HepG2 (cell line): Measurements from ENCODE around the gene MICB. TPM values are rescaled to one million over a fixed set of nuclear protein-coding genes. Genes with fewer than 3 reads are reported as not detected.

Experiments used
- CBFB ChIP-seq: sonication (generic); formaldehyde crosslinking; IDR thresholded peaks from 2 replicates; pipeline ENCODE4 v1.4.0; 2020; ENCODE audit warnings: missing genetic modification reagents
- CC2D1A ChIP-seq: sonication (generic); formaldehyde crosslinking; IDR thresholded peaks from 2 replicates; pipeline ENCODE4 v1.8.1; 2023; ENCODE audit warnings: mild to moderate bottlenecking, missing genetic modification reagents
- DMAP1 ChIP-seq: IDR thresholded peaks from 2 replicates; pipeline ENCODE4 v1.6.1; 2016
- ETV5 ChIP-seq: IDR thresholded peaks from 2 replicates; pipeline ENCODE4 v1.6.1; 2018; ENCODE audit warnings: missing biosample characterization, missing genetic modification reagents, inconsistent platforms, borderline replicate concordance
- HMGXB3 ChIP-seq: sonication (generic); formaldehyde crosslinking; IDR thresholded peaks from 2 replicates; pipeline ENCODE4 v1.4.0; 2020; ENCODE audit warnings: missing genetic modification reagents, borderline replicate concordance
- HNF4A ChIP-seq: sonication (generic); formaldehyde crosslinking; IDR thresholded peaks from 2 replicates; pipeline ENCODE4 v1.4.0; 2020; ENCODE audit warnings: missing genetic modification reagents
- HNRNPLL ChIP-seq: fragments of 200-400 bp; formaldehyde crosslinking; IDR thresholded peaks from 2 replicates; pipeline ENCODE4 v1.6.1; 2017; ENCODE audit warnings: mild to moderate bottlenecking, low read depth, low read length; ENCODE audit not compliant: poor library complexity, severe bottlenecking
- HOXA9 ChIP-seq: sonication (generic); formaldehyde crosslinking; IDR thresholded peaks from 2 replicates; pipeline ENCODE4 v1.8.1; 2022; ENCODE audit warnings: missing genetic modification reagents, mild to moderate bottlenecking, moderate library complexity, borderline replicate concordance
- MAFG ChIP-seq: sonication (generic); formaldehyde crosslinking; IDR thresholded peaks from 2 replicates; pipeline ENCODE4 v1.5.1; 2020; ENCODE audit warnings: mild to moderate bottlenecking, missing genetic modification reagents
- MED1 ChIP-seq: sonication (generic); formaldehyde crosslinking; IDR thresholded peaks from 2 replicates; pipeline ENCODE4 v1.4.0; 2020; ENCODE audit warnings: missing genetic modification reagents
- PCBP2 ChIP-seq: fragments of 200-400 bp; formaldehyde crosslinking; optimal IDR thresholded peaks from 2 replicates; pipeline ENCODE3; 2018; ENCODE audit warnings: low read length, low read depth; ENCODE audit not compliant: poor library complexity, severe bottlenecking
- POLR2A ChIP-seq, 2 experiments: IDR thresholded peaks; 2 replicates each; pipeline ENCODE4 v1.6.1; 2011; ENCODE audit warnings: low read depth in 2 of 2, low read length in 2 of 2, mild to moderate bottlenecking in 1 of 2, moderate library complexity in 1 of 2; ENCODE audit not compliant: insufficient read depth in 1 of 2
- PRDM10 ChIP-seq: sonication (generic); formaldehyde crosslinking; IDR thresholded peaks from 2 replicates; pipeline ENCODE4 v1.4.0; 2020; ENCODE audit warnings: low read depth, missing genetic modification reagents
- SAFB2 ChIP-seq: sonication (generic); formaldehyde crosslinking; IDR thresholded peaks from 2 replicates; pipeline ENCODE4 v1.5.1; 2020; ENCODE audit warnings: missing genetic modification reagents, low read depth, mild to moderate bottlenecking, borderline replicate concordance
- SIN3A ChIP-seq: IDR thresholded peaks from 2 replicates; pipeline ENCODE4 v1.6.1; 2011; ENCODE audit warnings: low read depth, mild to moderate bottlenecking, control low read depth, low read length, borderline replicate concordance
- SOX6 ChIP-seq, 2 experiments: fragments of 450-650 bp in 1 of 2; sonication (generic) in 1 of 2; formaldehyde crosslinking in 1 of 2; IDR thresholded peaks; 2 replicates each; pipeline versions ENCODE4 v1.4.0 to v1.6.1; 2017 to 2020; ENCODE audit warnings: antibody characterized with exemption in 1 of 2, mild to moderate bottlenecking in 1 of 2, missing genetic modification reagents in 1 of 2
- SUZ12 ChIP-seq: fragments of 150-350 bp; IDR thresholded peaks from 2 replicates; pipeline ENCODE4 v1.6.1; 2014; ENCODE audit warnings: low read depth, low read length
- TEAD3 ChIP-seq: optimal IDR thresholded peaks from 2 replicates; pipeline ENCODE3; 2016; ENCODE audit warnings: borderline replicate concordance
- THRA ChIP-seq: sonication (generic); formaldehyde crosslinking; IDR thresholded peaks from 2 replicates; pipeline ENCODE4 v1.4.0; 2020; ENCODE audit warnings: missing genetic modification reagents, borderline replicate concordance
- ZFP37 ChIP-seq: sonication (generic); formaldehyde crosslinking; IDR thresholded peaks from 2 replicates; pipeline ENCODE4 v1.4.0; 2020; ENCODE audit warnings: missing genetic modification reagents, borderline replicate concordance
- polyA plus RNA-seq, 8 experiments: library from polyadenylated mRNA; depleted of rRNA in 3 of 8; stranded (reverse) in 7 of 8; unstranded in 1 of 8; fragments of >200 nt; fragmentation: Illumina TruSeq in 4 of 8; extraction: Trizol in 4 of 8; gene quantifications; 2 replicates each; pipeline versions ENCODE4 v1.2.1 to v1.2.3, GENCODE V29; 2011 to 2016; ENCODE audit warnings: low read depth in 4 of 8, missing spikeins in 1 of 8, mixed read lengths in 1 of 8; ENCODE audit not compliant: insufficient read depth in 1 of 8
- total RNA-seq, 5 experiments: library from RNA; depleted of rRNA; stranded (reverse); fragments of >200 nt; fragmentation: Illumina TruSeq; extraction: Trizol; gene quantifications; 2 replicates each; pipeline ENCODE4 v1.2.3, GENCODE V29; 2016; ENCODE audit warnings: low read depth in 1 of 5

The MICB gene
- total and polyA plus RNA-seq, 2 of the 13 experiments (the other 11 are each of a cell fraction or from before 2014, with no cell fraction given), result 12.5 to 12.8 TPM

- TF ChIP-seq PRDM10 (CRISPR knock-in tag) (peak; percentile 37; the same call in 1 of the 2 replicates), CC2D1A (CRISPR knock-in tag) (0 out of 2 replicates have a peak, but pooled peaks have one; percentile 83), HNF4A (CRISPR knock-in tag) (0 out of 2 replicates have a peak, but pooled peaks have one; percentile 9), PCBP2 (peak; percentile 59), CBFB (CRISPR knock-in tag) (peak; percentile 81; the same call in 1 of the 2 replicates), HOXA9 (CRISPR knock-in tag) (0 out of 2 replicates have a peak, but pooled peaks have one; percentile 41), SUZ12 (no peak), POLR2A (IDR thresholded peaks at IDR 0.05; ENCODE audit: insufficient read depth in 1 of 2, low read depth in 2 of 2, low read length in 2 of 2) (peak; percentile 37 to 63; a peak in 3 of 4 replicates), SIN3A (peak; percentile 58; the same call in 1 of the 2 replicates), HMGXB3 (CRISPR knock-in tag) (peak; percentile 55; the same call in 1 of the 2 replicates), THRA (CRISPR knock-in tag) (peak; percentile 32), SAFB2 (no peak; the same call in 1 of the 2 replicates), MAFG (no peak), ETV5 (CRISPR knock-in tag) (peak; percentile 88), TEAD3 (peak; percentile 42), MED1 (CRISPR knock-in tag) (0 out of 2 replicates have a peak, but pooled peaks have one; percentile 47), DMAP1 (CRISPR knock-in tag) (peak; percentile 72; the same call in 1 of the 2 replicates), ZFP37 (no peak), HNRNPLL (peak; percentile 84), SOX6 (IDR thresholded peaks at IDR 0.05) (no peak), SOX6 (CRISPR knock-in tag; IDR thresholded peaks at IDR 0.05) (peak; percentile 40)
Measured at GRCh38 chr6:31546958-31547726, 49.2 kb downstream of the MICB start, which contains the start of gene NFKBIL1 (continued).
